ENCODE results near the gene CSMD2. TPM values are rescaled to one million over a fixed set of nuclear protein-coding genes. Genes with fewer than 3 reads are reported as not detected.

CSMD2 gene
- total and polyA plus RNA-seq, 2 donors from 2014 or later, result 0.47 TPM; not detected in 1

GRCh38 chr1:33966346-33967141 lies 198.5 kb downstream of the CSMD2 start:
- DNase-seq, result no peak
- intact Hi-C loops (cut with DNase I), result no loop called here

DNA sequence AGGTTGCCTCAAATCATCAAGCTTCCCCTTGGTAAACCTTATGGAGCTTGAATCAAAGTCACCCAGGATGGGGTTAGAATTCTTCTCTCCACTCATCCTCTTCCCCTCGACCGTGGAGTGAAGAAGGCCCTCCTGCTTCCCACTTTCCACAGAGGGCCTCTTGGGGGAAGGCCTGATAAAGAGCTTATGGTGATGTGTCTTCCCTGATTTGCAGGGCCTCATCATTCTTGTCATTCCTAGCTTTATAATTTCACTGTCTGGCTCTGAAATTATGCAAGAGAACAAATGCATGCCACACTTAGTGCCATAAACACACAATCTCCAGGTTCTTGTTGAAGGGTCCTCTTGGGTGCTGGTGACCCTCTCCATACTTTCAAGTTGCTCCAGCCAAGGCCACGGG lies 199.9 kb downstream of the CSMD2 start:
- DNase-seq (no peak), FAIRE-seq (no peak)
- Histone ChIP-seq H3K4me3 (ENCODE audit: low read length in 3 of 3) (no peak overlapping the region), H3K27me3 (ENCODE audit: control insufficient read depth, insufficient read depth, low read length) (no peaks in the 10 kb centered on the region), H3K36me3 (ENCODE audit: control insufficient read depth in 2 of 3, insufficient read depth in 3 of 3, low read length in 3 of 3) (no peaks in the 10 kb centered on the region), H3K27ac (ENCODE audit: low read depth in 2 of 2, low read length in 2 of 2) (no peak overlapping the region), H3K9ac (ENCODE audit: low read length in 3 of 3) (no peak overlapping the region), H3K9me3 (ENCODE audit: control insufficient read depth in 2 of 3, insufficient read depth in 1 of 3, low read length in 3 of 3) (no peaks in the 10 kb centered on the region), H3K4me1 (ENCODE audit: control insufficient read depth in 2 of 3, insufficient read depth in 2 of 3, low read depth in 1 of 3, low read length in 3 of 3) (no peaks in the 10 kb centered on the region)
- intact Hi-C loops (cut with DNase I), result no loop called here
- TF ChIP-seq CTCF (IDR thresholded peaks at IDR 0.05; ENCODE audit: borderline replicate concordance, extremely low read depth, insufficient read depth), result no peak

More at GRCh38 chr1:33966346-33967141, 198.5 kb downstream of the CSMD2 start:
- Histone ChIP-seq H3K27ac (ENCODE audit: low read depth in 2 of 2, low read length in 2 of 2) (no peak overlapping the region), H3K4me1 (ENCODE audit: control insufficient read depth in 2 of 3, insufficient read depth in 2 of 3, low read depth in 1 of 3, low read length in 3 of 3) (no peaks in the 10 kb centered on the region), H3K36me3 (ENCODE audit: control insufficient read depth in 2 of 3, insufficient read depth in 3 of 3, low read length in 3 of 3) (no peaks in the 10 kb centered on the region), H3K4me3 (ENCODE audit: low read length in 3 of 3) (no peak overlapping the region), H3K9me3 (ENCODE audit: control insufficient read depth in 2 of 3, insufficient read depth in 1 of 3, low read length in 3 of 3) (no peaks in the 10 kb centered on the region), H3K9ac (ENCODE audit: low read length in 3 of 3) (no peak overlapping the region), H3K27me3 (ENCODE audit: control insufficient read depth, insufficient read depth, low read length) (no peaks in the 10 kb centered on the region)
- FAIRE-seq, result no peak
- TF ChIP-seq CTCF (IDR thresholded peaks at IDR 0.05; ENCODE audit: borderline replicate concordance, extremely low read depth, insufficient read depth), result no peak

- Histone ChIP-seq H3K36me3 (ENCODE audit: control insufficient read depth in 2 of 3, insufficient read depth in 3 of 3, low read length in 3 of 3) (no peaks in the 10 kb centered on the region), H3K4me3 (ENCODE audit: low read length in 3 of 3) (no peak overlapping the region), H3K9ac (ENCODE audit: low read length in 3 of 3) (no peak overlapping the region), H3K27me3 (ENCODE audit: control insufficient read depth, insufficient read depth, low read length) (no peaks in the 10 kb centered on the region), H3K9me3 (ENCODE audit: control insufficient read depth in 2 of 3, insufficient read depth in 1 of 3, low read length in 3 of 3) (no peaks in the 10 kb centered on the region), H3K27ac (ENCODE audit: low read depth in 2 of 2, low read length in 2 of 2) (no peak overlapping the region), H3K4me1 (ENCODE audit: control insufficient read depth in 2 of 3, insufficient read depth in 2 of 3, low read depth in 1 of 3, low read length in 3 of 3) (no peaks in the 10 kb centered on the region)
- DNase-seq (no peak), FAIRE-seq (no peak)
- intact Hi-C loops (cut with DNase I), result no loop called here
- no peak for TF ChIP-seq CTCF (IDR thresholded peaks at IDR 0.05; ENCODE audit: borderline replicate concordance, extremely low read depth, insufficient read depth)
Observed at GRCh38 chr1:33962061-33962460, 203.0 kb downstream of the CSMD2 start.

Data from kidney (tissue), 14 donors.